IPS-20b (cell line): ENCODE data around the gene C14orf132.

Source experiments
- H3K27ac ChIP-seq: one replicate; pipeline ENCODE4 v1.5.1; 2013; ENCODE audit warnings: low read length
- H3K27me3 ChIP-seq: 2 replicates; pipeline ENCODE4 v1.6.1; 2013; ENCODE audit warnings: mild to moderate bottlenecking, low read length, inconsistent platforms; ENCODE audit not compliant: insufficient read depth
- H3K36me3 ChIP-seq: 2 replicates; pipeline ENCODE4 v1.6.1; 2013; ENCODE audit warnings: low read depth, mild to moderate bottlenecking, inconsistent platforms, low read length, moderate library complexity; ENCODE audit not compliant: insufficient read depth
- H3K4me1 ChIP-seq: 2 replicates; pipeline ENCODE4 v1.6.1; 2013; ENCODE audit warnings: mild to moderate bottlenecking, control low read depth, inconsistent platforms, low read length, moderate library complexity; ENCODE audit not compliant: insufficient read depth
- H3K4me3 ChIP-seq: 2 replicates; pipeline ENCODE4 v1.5.1; 2013; ENCODE audit warnings: mild to moderate bottlenecking, low read length, inconsistent platforms
- H3K9ac ChIP-seq: 2 replicates; pipeline ENCODE4 v1.6.1; 2013; ENCODE audit warnings: low read depth, mild to moderate bottlenecking, inconsistent platforms, low read length, moderate library complexity
- H3K9me3 ChIP-seq: 2 replicates; pipeline ENCODE4 v1.6.1; 2013; ENCODE audit warnings: mild to moderate bottlenecking, low read depth, low read length, inconsistent platforms; ENCODE audit not compliant: insufficient read depth

The C14orf132 gene

DNA sequence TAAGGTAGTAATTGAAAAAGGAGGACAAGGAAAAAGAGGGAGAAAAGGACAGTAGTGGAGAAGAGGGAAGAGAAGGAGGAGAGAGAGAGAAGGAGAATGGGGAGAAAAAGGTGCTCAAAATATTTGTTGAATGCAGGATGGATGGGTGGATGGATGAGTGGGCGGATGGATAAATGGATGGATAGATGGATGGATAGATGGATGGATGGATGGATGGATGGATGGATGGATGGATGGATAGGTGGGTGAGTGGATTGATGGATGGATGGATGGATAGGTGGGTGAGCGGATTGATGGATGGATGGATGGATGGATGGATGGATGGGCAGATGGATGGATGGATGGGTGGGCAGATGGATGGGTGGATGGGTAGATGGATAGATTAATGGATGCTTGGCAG lies 21.3 kb upstream of the C14orf132 start:
- no peaks in the 10 kb centered on the region for H3K36me3 ChIP-seq
- H3K27ac ChIP-seq, result no peak overlapping the region
- no peaks in the 10 kb centered on the region; the same call in 1 of the 2 replicates for H3K27me3 ChIP-seq
- no peak overlapping the region for H3K4me3 ChIP-seq
- H3K9ac ChIP-seq, result no peak overlapping the region
- no peaks in the 10 kb centered on the region for H3K4me1 ChIP-seq
- H3K9me3 ChIP-seq, result no peaks in the 10 kb centered on the region

GRCh38 chr14:96027431-96028355 lies 11.5 kb upstream of the C14orf132 start:
- no peak overlapping the region for H3K27ac ChIP-seq
- H3K36me3 ChIP-seq, result no peaks in the 10 kb centered on the region
- no peaks in the 10 kb centered on the region for H3K9me3 ChIP-seq
- H3K9ac ChIP-seq, result no peak overlapping the region
- no peak overlapping the region for H3K4me3 ChIP-seq
- no peaks in the 10 kb centered on the region for H3K4me1 ChIP-seq
- no peaks in the 10 kb centered on the region for H3K27me3 ChIP-seq

DNA sequence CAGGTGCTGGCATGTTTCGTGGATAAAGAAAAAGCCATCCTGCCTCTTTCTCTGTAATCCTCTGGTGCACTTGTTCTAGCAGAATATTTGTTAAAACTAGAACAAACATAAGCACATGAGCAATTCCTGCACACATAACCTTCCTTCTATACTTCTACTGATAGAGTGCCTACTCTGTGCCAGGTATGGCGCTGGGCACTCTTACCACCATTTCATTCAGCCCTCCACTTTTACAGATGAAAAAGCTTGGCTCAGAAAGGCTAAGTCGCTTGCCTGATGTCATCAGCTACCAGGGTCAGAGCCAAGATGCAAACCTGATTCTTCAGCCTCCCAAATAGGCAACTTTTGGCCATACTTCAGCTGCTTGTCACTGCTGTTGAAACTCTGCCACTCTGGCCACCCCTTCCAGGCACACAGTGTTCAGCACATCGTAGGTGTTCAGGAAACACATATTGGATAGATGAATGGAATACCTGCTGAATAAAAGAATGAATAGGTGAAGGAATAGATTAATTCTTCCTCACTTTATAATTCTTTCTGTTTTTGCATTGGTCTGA lies 10.0 kb upstream of the C14orf132 start:
- no peak overlapping the region for H3K4me3 ChIP-seq
- no peaks in the 10 kb centered on the region for H3K36me3 ChIP-seq
- H3K9ac ChIP-seq, result no peak overlapping the region
- H3K27me3 ChIP-seq, result no peaks in the 10 kb centered on the region
- H3K9me3 ChIP-seq, result no peaks in the 10 kb centered on the region
- H3K4me1 ChIP-seq, result no peaks in the 10 kb centered on the region
- no peak overlapping the region for H3K27ac ChIP-seq

DNA sequence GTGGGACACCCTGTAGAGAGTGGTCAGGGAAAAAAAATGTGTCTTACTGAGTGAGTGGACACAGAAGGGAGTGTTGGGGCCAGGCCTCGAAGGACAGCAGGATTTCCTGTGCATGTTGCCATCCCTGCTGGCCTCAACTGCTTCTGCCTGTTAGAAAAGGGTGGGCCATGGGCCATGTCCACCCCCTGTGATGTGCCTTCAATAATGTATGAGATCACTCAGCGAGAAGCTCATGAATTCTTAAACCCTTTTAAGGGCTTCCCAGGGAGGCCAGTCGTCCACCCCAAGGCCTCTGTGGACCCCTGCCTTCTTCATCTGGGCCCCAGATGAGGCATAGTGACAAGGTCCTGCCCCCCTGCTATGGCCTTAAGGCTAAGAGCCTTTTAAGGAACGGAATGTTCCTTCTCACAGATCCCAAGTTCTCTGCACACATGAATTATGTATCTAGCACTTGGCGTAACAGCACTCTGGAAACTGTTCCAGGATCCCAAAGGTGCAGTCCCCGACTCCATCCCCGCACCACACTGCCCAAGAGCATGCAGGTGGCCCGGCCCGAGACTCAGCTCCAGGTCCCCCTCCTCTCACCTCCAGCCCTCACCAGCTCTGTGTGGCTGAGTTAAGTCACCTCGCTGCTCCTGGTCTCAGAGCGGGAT lies 8.9 kb upstream of the C14orf132 start:
- Histone ChIP-seq H3K9me3 (no peaks in the 10 kb centered on the region), H3K36me3 (no peaks in the 10 kb centered on the region), H3K4me3 (no peak overlapping the region), H3K4me1 (no peaks in the 10 kb centered on the region), H3K27me3 (0 out of 2 replicates have a peak, but pooled peaks cover 2% of the 10 kb centered on the region), H3K9ac (no peak overlapping the region), H3K27ac (no peak overlapping the region)

- no peak overlapping the region for H3K27ac ChIP-seq
- H3K4me3 ChIP-seq, result no peak overlapping the region
- H3K27me3 ChIP-seq, result peaks cover 16% of the 10 kb centered on the region
- no peaks in the 10 kb centered on the region for H3K4me1 ChIP-seq
- no peak overlapping the region for H3K9ac ChIP-seq
- no peaks in the 10 kb centered on the region for H3K9me3 ChIP-seq
- no peaks in the 10 kb centered on the region for H3K36me3 ChIP-seq
Measured at GRCh38 chr14:96031691-96032090, 7.5 kb upstream of the C14orf132 start.

DNA sequence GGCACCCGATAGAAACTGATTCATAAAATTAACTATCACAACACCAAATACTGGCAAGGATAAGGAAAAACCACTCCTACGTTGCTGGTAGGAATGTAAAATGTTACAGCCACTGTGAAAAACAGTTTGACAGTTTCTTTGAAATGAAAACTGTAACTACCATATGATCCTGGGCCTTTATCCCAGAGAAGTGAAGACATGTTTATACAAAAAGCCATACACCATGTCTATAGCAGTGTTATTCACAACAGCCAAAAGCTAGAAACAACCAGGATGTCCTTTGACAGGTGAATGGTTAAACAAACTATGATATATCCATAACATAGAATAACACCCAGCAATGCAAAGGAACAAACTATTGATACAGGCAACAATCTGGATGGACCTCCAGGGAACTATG lies 3.7 kb upstream of the C14orf132 start:
- Histone ChIP-seq H3K4me1 (peaks cover 8% of the 10 kb centered on the region; the same call in 1 of the 2 replicates), H3K9me3 (no peaks in the 10 kb centered on the region), H3K27ac (no peak overlapping the region), H3K4me3 (no peak overlapping the region), H3K9ac (no peak overlapping the region), H3K36me3 (no peaks in the 10 kb centered on the region), H3K27me3 (peaks cover 48% of the 10 kb centered on the region)

DNA sequence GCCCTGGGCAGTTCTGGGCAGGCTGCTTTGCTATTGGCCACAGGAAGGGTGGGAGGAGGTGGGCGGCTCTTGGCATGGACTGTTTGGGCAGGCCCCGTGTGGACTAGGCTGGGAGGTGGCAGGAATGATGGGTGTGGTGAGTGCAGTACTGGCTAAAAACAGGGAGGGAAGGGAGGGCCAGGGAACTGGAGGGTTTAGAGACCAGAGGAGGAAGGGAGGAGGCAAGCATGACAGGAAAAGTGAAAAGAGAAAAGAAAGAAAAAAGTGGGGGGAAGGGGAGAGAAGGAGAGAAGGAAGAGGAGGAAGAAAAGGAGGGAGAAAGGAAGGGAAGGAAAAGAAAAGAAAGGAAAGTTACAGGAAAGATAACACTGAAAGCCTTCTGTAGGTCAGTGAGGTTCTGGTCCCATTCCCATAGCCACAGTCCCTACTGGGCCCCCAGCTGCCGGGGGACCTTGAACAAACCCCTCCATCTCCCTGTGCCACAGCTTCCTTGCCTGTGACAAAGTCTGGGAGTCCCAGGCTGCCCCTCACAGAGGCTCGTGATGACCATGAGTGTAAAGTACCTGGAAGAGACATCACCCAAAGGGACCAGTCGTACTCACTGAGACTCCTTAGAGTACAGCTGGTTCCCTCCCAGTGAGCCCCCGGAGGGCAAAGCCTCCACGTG lies 1.1 kb upstream of the C14orf132 start:
- Histone ChIP-seq H3K27me3 (peaks cover 56% of the 10 kb centered on the region), H3K4me1 (peaks cover 9% of the 10 kb centered on the region; the same call in 1 of the 2 replicates), H3K36me3 (peaks cover 6% of the 10 kb centered on the region; the same call in 1 of the 2 replicates), H3K9ac (no peak overlapping the region), H3K27ac (no peak overlapping the region), H3K4me3 (peak overlapping the region; percentile 73; the same call in 1 of the 2 replicates), H3K9me3 (no peaks in the 10 kb centered on the region)

DNA sequence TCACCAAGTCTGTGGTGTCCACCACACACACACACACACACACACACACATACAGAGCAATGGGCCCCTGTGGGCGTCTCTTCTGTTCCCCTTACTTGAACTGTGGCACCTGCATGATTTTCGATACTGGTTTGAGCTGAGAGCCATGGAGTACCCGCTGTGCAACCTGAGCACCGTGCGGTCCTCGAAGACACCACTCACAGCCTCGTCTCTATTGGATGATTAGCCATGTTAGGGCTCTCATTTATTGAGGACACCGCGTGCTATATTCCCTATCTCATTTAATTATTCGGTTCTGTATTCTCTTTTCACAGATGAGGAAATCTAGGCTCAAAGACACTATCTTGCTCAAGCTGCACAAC lies 623 bp upstream of the C14orf132 start:
- H3K4me3 ChIP-seq, result peak overlapping the region; percentile 73
- peaks cover 9% of the 10 kb centered on the region; the same call in 1 of the 2 replicates for H3K4me1 ChIP-seq
- peaks cover 6% of the 10 kb centered on the region; the same call in 1 of the 2 replicates for H3K36me3 ChIP-seq
- H3K9ac ChIP-seq, result no peak overlapping the region
- H3K27me3 ChIP-seq, result peaks cover 56% of the 10 kb centered on the region
- no peaks in the 10 kb centered on the region for H3K9me3 ChIP-seq
- no peak overlapping the region for H3K27ac ChIP-seq

- peak overlapping the region; percentile 73 for H3K4me3 ChIP-seq
Measured at GRCh38 chr14:96039633-96040311, 610 bp downstream of the C14orf132 start.

DNA sequence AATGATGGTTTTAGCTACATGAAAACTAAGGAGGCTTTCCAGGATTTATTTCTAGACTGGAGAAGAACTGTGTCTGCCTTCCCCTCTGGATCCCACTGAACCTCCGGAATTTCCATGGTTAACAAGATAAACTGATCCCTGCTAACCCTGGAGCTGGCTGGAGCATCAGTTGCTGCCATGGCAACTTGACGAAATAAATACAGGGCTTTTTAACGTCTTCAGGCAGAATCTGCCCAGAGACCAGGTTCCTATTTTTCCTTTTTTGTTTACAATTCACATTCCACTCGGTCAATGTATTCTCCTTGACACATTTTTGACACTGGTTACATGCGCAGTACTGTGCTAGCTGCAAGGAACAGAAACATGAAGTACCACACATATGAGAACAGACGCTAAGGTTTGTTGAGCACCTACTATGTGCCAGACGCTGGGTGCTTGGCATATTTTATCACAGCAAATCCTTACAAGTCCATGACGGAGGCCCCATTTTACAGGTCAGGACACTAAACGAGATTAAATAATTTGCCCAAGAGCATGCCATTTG lies 1.7 kb downstream of the C14orf132 start:
- Histone ChIP-seq H3K4me3 (peak overlapping the region; percentile 73; the same call in 1 of the 2 replicates), H3K9me3 (no peaks in the 10 kb centered on the region; the same call in 1 of the 2 replicates), H3K27me3 (peaks cover 47% of the 10 kb centered on the region), H3K27ac (no peak overlapping the region), H3K4me1 (peaks cover 9% of the 10 kb centered on the region; the same call in 1 of the 2 replicates), H3K9ac (no peak overlapping the region), H3K36me3 (peaks cover 6% of the 10 kb centered on the region; the same call in 1 of the 2 replicates)

More at GRCh38 chr14:96039633-96040311, 610 bp downstream of the C14orf132 start:
- Histone ChIP-seq H3K27ac (no peak overlapping the region), H3K9me3 (no peaks in the 10 kb centered on the region; the same call in 1 of the 2 replicates), H3K36me3 (peaks cover 6% of the 10 kb centered on the region; the same call in 1 of the 2 replicates), H3K4me1 (peaks cover 9% of the 10 kb centered on the region; the same call in 1 of the 2 replicates), H3K27me3 (peaks cover 56% of the 10 kb centered on the region), H3K9ac (peak overlapping the region; percentile 82)
